LNCAP (cell line): ENCODE data around the gene LRRC66.

Experiments used
- TF ChIP-seq, protein P1 (sequence below): fragments of 450-650 bp; IDR thresholded peaks from 2 replicates; pipeline ENCODE4 v1.5.1; 2017; ENCODE audit warnings: mild to moderate bottlenecking

LRRC66 gene

DNA sequence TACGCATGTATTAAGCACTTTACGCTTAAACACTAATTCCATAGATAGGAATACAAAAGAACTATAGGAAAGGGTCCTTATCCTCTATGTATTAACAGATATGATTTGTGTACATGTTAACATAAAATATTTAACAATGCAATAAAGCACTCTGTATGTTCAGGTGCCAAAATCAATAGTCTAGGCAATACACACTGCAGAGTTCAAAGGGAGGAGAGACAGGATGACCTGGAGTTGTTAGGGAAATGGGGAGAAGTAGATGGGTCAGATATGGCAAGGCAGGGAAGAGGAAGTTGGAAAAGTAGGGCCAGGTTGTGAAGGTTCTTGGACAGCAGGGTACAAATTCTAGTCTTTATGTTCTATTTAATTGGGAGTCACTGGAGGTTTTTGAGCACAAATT, 15.0 kb upstream of the LRRC66 start:
- TF ChIP-seq, protein P1, sequence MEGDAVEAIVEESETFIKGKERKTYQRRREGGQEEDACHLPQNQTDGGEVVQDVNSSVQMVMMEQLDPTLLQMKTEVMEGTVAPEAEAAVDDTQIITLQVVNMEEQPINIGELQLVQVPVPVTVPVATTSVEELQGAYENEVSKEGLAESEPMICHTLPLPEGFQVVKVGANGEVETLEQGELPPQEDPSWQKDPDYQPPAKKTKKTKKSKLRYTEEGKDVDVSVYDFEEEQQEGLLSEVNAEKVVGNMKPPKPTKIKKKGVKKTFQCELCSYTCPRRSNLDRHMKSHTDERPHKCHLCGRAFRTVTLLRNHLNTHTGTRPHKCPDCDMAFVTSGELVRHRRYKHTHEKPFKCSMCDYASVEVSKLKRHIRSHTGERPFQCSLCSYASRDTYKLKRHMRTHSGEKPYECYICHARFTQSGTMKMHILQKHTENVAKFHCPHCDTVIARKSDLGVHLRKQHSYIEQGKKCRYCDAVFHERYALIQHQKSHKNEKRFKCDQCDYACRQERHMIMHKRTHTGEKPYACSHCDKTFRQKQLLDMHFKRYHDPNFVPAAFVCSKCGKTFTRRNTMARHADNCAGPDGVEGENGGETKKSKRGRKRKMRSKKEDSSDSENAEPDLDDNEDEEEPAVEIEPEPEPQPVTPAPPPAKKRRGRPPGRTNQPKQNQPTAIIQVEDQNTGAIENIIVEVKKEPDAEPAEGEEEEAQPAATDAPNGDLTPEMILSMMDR, result no peak

DNA sequence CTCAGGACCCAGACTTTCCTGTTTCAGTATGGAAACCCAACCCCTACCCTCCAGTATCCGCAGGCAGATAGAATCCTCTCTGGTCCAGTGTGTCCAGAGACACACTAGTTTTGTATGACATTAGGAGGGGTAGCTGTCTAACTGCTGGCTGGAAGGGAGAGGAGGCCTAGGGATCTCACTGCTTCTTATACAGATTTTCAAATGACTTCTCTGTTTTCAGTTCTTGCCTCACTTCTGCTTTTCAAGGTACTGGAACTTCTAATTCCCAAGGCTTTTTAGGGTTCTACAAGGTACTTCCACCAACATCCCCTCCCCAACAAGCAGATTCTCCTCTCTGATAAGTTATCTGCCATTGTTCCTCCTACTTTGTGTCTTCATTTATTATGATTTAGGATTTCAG, 11.8 kb upstream of the LRRC66 start:
- TF ChIP-seq, protein P1, result no peak

DNA sequence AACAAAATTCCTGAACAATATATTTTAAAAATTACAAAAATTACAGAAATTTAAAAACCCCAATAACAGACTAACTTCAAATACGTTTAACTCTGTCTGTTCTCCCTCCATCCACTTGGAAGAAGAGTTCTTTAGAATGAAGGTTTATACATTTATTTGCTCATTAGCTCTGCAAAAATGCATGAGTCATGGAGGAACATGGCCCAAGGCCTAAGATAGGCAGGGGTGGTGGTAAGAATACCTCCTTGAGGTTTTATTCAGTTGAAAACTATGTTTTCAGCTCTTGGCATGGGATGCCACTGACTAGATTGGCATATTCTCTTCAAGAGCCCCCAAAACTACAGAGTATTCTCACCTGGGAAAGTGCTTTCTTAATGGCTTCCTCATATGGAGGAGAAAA, 8.8 kb upstream of the LRRC66 start:
- TF ChIP-seq, protein P1, result no peak

DNA sequence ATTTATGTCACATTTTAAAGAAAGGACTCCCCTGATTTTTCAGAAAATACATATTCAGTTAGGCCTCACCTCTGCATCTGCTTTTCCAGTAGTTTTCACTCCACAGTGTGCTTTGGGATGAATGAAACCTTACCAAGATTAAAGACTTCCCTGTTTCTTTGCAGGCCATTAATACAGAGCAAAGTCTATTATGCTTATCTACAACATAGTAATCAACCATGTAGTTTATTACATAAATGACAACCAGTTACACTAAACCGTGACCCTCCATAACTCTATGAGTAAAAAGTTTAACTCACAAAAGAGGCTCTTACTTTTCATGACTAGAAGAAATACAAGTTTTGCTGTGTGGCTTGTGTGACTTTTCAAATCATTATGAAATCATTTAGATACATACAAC, 2.3 kb downstream of the LRRC66 start:
- TF ChIP-seq, protein P1, result no peak

DNA sequence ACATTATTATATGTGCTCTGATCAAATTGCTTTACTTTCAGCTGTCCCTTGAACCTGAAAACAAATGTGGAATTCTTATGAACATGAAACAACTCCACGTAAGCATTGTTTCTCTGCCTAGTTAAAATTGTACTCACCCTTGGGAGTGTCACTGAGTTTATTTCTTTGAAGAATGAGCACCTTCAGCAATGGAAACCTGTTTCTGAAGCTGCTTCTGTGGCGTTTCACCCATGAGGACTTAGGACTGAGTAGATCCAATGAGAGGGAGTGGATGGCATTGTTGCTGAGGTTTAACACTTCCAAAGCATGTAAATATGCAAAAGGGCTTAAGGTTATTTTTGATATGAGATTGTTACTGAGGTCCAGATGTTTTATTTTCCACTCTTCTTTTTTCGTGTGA, 3.2 kb downstream of the LRRC66 start:
- TF ChIP-seq, protein P1, result no peak

DNA sequence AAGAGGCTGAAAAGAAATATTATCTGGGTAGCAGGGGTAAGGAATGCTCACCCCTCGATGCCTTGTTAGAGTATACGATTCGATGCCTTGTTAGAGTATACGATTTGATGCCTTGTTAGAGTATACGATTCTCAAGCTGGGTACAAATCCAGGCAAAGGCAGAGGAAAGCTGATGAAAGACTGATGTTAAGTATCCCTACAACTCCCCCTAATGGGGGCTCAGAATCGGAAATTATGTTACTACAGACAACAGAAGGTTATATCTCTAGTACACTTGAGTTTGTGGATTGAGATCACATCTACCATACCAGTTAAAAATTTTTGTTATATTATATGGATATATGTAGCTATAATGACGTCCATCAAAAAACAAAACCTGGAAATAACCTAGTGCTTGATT, 4.8 kb downstream of the LRRC66 start:
- TF ChIP-seq, protein P1, result peak; percentile 25; the same call in 1 of the 2 replicates

DNA sequence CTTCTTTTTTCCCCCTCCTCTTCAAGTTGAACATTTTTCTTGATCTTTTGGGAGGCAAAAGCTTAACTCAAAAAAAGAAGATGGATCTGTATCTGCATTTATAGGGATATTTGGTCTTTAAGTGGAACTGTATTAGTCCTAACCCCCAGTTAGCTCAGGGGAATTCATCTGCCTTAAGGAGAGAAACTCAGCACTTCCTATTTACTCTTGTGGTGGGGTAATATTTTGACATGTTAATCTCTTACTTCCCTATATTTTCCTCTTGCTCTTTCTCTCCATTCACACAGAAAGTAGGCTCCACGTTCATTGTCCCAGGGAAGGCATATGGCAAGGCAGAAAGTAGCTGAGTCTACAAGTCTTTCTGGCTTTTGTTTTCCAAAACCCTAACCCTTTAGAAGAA, 5.3 kb downstream of the LRRC66 start:
- TF ChIP-seq, protein P1, result no peak

DNA sequence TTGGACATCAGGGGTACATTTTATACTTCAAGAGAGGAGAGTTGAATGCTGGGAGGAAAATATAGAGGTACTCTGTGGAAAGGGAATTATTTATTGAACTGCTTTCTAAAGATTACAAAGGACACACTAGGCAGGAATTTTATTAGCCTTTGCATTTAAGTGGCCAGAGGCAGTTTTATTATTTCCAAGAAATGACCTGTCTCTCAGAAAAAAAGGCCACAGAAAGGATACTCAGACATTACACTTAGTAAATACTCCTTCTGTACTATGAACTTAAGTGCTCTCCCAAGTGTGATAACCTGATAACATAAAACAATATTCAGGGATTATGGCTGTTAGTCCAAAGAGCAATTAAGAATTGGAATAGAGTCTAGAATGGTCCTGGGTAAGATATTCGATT, 7.5 kb downstream of the LRRC66 start:
- TF ChIP-seq, protein P1, result no peak
